ENCODE results near the gene DIS3L2. TPM values are rescaled to one million over a fixed set of nuclear protein-coding genes. Genes with fewer than 3 reads are reported as not detected.

The DIS3L2 gene
- total RNA-seq, 1 donor from 2014 or later = 53.6 TPM

DNA sequence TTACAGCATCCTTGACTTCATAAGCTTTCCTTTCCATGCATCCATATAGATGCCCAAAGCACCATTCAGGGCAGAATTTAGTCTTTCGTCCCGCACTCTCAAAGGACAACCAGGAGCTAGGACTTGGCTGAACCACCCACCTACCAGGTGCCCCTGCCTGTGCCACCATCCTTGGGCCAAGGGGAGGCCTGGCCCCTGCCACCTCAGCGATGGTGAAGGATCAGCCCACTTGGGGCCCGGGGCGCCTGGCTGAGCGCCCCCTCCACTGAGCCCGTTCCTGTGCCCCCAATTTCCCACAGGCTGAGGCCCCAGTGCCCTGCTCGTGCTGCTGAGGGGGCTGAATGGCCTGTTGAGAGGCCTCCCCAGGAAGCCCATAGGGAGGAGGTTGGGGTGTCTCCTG is 383.7 kb downstream of the DIS3L2 start:
- peaks cover 8% of the 10 kb centered on the region for H3K27me3 Mint-ChIP-seq
- TF ChIP-seq, protein P1, sequence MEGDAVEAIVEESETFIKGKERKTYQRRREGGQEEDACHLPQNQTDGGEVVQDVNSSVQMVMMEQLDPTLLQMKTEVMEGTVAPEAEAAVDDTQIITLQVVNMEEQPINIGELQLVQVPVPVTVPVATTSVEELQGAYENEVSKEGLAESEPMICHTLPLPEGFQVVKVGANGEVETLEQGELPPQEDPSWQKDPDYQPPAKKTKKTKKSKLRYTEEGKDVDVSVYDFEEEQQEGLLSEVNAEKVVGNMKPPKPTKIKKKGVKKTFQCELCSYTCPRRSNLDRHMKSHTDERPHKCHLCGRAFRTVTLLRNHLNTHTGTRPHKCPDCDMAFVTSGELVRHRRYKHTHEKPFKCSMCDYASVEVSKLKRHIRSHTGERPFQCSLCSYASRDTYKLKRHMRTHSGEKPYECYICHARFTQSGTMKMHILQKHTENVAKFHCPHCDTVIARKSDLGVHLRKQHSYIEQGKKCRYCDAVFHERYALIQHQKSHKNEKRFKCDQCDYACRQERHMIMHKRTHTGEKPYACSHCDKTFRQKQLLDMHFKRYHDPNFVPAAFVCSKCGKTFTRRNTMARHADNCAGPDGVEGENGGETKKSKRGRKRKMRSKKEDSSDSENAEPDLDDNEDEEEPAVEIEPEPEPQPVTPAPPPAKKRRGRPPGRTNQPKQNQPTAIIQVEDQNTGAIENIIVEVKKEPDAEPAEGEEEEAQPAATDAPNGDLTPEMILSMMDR (conservative IDR thresholded peaks at IDR 0.05) = no peak
- H3K36me3 Mint-ChIP-seq = no peaks in the 10 kb centered on the region
- no peak for DNase-seq (ENCODE audit: extremely low spot score, unreplicated experiment)
- H3K4me1 Mint-ChIP-seq (ENCODE audit: unreplicated experiment) = peaks cover 4% of the 10 kb centered on the region
- H3K4me3 Mint-ChIP-seq = no peak overlapping the region
- no peak overlapping the region for H3K27ac Mint-ChIP-seq
- peaks cover 4% of the 10 kb centered on the region for H3K9me3 Mint-ChIP-seq

DNA sequence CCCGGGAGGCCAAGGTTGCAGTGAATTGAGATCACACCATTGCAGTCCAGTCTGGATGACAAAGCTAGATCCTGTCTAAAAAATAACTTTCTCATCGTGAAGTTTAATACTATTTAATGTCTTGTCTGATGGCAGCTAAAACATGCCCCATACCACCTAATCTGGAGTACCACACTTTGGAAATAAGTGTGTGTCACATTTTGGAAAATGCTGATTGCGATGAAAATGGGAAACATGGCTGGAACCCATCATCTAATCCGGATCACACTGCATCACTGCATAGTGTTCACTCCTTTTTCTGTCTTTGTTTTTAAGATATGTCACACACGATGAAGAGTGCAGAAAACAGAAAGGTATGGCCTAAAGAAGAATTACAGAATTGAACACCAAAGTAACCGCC is 385.9 kb downstream of the DIS3L2 start:
- Mint-ChIP-seq H3K4me3 (no peak overlapping the region), H3K4me1 (ENCODE audit: unreplicated experiment) (no peaks in the 10 kb centered on the region), H3K27ac (no peak overlapping the region), H3K27me3 (peaks cover 8% of the 10 kb centered on the region), H3K36me3 (no peaks in the 10 kb centered on the region), H3K9me3 (peaks cover 4% of the 10 kb centered on the region)
- TF ChIP-seq, protein P1 (conservative IDR thresholded peaks at IDR 0.05) = no peak
- DNase-seq (ENCODE audit: extremely low spot score, unreplicated experiment) = no peak

DNA sequence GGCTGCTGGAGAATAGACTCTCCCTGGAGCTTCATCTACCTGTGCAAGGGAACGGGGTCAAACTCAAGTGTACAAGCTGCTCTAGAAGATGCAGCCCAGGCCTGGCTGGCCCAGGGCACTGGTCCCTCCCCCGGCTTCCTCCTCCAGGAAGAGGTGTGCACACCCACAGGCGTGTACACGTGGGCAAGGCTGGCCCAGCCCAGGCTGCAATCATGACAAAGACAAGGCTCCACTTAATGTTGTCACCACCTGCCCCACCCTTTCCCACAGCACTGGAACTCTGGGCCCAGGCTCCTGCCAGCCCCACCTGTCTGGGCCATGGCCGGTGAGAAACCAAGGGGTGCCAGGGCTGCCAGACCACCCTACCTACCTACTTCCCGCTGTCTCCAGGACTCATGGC is 387.4 kb downstream of the DIS3L2 start:
- no peak overlapping the region for H3K27ac Mint-ChIP-seq
- TF ChIP-seq, protein P1 (conservative IDR thresholded peaks at IDR 0.05) = no peak
- no peaks in the 10 kb centered on the region for H3K4me1 Mint-ChIP-seq (ENCODE audit: unreplicated experiment)
- H3K9me3 Mint-ChIP-seq = peaks cover 4% of the 10 kb centered on the region
- peaks cover 13% of the 10 kb centered on the region for H3K27me3 Mint-ChIP-seq
- H3K4me3 Mint-ChIP-seq = no peak overlapping the region
- no peak for DNase-seq (ENCODE audit: extremely low spot score, unreplicated experiment)
- no peaks in the 10 kb centered on the region for H3K36me3 Mint-ChIP-seq

DNA sequence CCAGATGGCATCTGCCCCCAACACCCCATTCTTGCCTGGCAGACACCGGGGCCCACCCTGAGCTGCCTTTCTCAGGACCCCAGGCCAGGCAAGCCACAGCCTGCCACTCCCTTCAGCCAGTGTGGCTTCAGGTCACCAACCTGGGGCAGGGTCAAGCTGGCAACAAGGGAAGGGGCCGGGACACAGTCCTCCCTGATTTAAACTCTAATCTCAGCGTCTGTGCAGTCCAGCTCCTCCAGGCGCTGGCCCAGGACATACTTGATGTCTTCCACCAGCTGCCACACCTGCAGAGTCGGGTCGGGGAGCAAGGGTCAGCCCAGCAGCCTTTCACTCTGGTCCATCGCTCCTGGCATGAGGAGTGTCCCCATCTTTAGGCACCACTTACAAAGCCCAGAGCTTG is 388.0 kb downstream of the DIS3L2 start:
- TF ChIP-seq, protein P1 (conservative IDR thresholded peaks at IDR 0.05) = no peak
- Mint-ChIP-seq H3K27ac (no peak overlapping the region), H3K27me3 (peaks cover 13% of the 10 kb centered on the region), H3K36me3 (no peaks in the 10 kb centered on the region), H3K4me3 (no peak overlapping the region), H3K4me1 (ENCODE audit: unreplicated experiment) (no peaks in the 10 kb centered on the region), H3K9me3 (peaks cover 4% of the 10 kb centered on the region)
- no peak for DNase-seq (ENCODE audit: extremely low spot score, unreplicated experiment)

DNA sequence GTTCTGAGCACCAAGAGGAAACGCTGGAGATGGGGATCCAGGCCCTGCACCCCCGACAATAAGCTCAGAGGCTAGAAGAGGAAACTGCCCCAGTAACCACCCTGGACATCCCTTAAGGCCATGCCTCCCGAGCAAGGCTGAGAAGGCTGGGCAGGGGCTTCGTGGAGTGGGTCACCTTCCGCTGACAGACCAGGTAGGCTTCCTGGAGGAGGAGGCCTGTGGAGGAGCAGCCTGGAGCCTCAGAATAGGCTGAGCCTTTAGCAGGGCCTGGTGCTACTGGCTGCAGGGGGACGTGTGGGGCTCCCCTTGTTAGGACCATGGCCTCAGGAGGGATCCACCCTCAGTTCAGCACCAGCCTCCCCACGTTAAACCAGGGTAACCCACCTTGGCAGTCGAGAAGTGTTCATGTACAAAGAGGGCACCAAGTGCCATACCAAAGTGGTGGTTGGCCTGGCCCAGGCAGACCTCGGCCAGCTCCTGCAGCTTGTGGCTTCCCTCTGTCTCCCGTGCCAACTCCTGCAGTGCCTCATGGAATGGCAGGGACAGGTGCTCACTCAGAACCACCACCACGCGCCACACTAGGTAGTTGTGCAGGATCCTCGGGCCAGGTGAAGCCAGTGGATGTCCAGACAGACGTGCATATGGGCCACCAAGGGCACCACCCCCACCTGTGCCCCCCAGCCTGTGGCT is 388.6 kb downstream of the DIS3L2 start:
- H3K4me3 Mint-ChIP-seq = no peak overlapping the region
- no peaks in the 10 kb centered on the region for H3K36me3 Mint-ChIP-seq
- peaks cover 4% of the 10 kb centered on the region for H3K9me3 Mint-ChIP-seq
- no peak overlapping the region for H3K27ac Mint-ChIP-seq
- TF ChIP-seq, protein P1 (conservative IDR thresholded peaks at IDR 0.05) = no peak
- no peaks in the 10 kb centered on the region for H3K4me1 Mint-ChIP-seq (ENCODE audit: unreplicated experiment)
- peaks cover 13% of the 10 kb centered on the region for H3K27me3 Mint-ChIP-seq
- no peak for DNase-seq (ENCODE audit: extremely low spot score, unreplicated experiment)

Measured in type B pancreatic cell (in vitro differentiated cells).